Neural cell (in vitro differentiated cells): ENCODE measurements around the gene EHBP1. TPM values are rescaled to one million over a fixed set of nuclear protein-coding genes. Genes with fewer than 3 reads are reported as not detected.

Experiments used
- H2AFZ ChIP-seq: fragments of 200-600, 300-800 bp; sonication (generic), shearing (Covaris generic); 2 replicates; pipeline ENCODE4 v1.6.0; 2014; ENCODE audit warnings: low read depth, mild to moderate bottlenecking, antibody characterized with exemption, low read length, moderate library complexity
- H3F3A ChIP-seq: fragments of 200-600 bp; shearing (Covaris generic); 2 replicates; pipeline ENCODE4 v1.6.1; 2016; ENCODE audit warnings: mild to moderate bottlenecking, moderate library complexity, mixed read lengths, antibody characterized with exemption, low read length; ENCODE audit not compliant: insufficient read depth, poor library complexity, severe bottlenecking
- H3K27ac ChIP-seq: fragments of 200-600, 300-800 bp; sonication (generic), shearing (Covaris generic); 2 replicates; pipeline ENCODE4 v1.5.1; 2014; ENCODE audit warnings: mild to moderate bottlenecking, low read length, moderate library complexity
- H3K27me3 ChIP-seq: fragments of 300-800, 200-600 bp; sonication (generic), shearing (Covaris generic); 2 replicates; pipeline ENCODE4 v1.6.0; 2014; ENCODE audit warnings: mild to moderate bottlenecking, low read depth, low read length, moderate library complexity; ENCODE audit not compliant: insufficient read depth
- H3K36me3 ChIP-seq: fragments of 300-800, 200-600 bp; sonication (generic), shearing (Covaris generic); 2 replicates; pipeline ENCODE4 v1.5.1; 2014; ENCODE audit warnings: mild to moderate bottlenecking, antibody characterized with exemption, low read length, moderate library complexity; ENCODE audit not compliant: insufficient read depth
- H3K4me2 ChIP-seq: fragments of 300-800, 200-600 bp; sonication (generic), shearing (Covaris generic); 2 replicates; pipeline ENCODE4 v1.6.0; 2014; ENCODE audit warnings: mild to moderate bottlenecking, low read length
- H3K4me3 ChIP-seq: fragments of 300-800, 200-600 bp; sonication (generic), shearing (Covaris generic); 2 replicates; pipeline ENCODE4 v1.5.1; 2014; ENCODE audit warnings: mild to moderate bottlenecking, low read length, moderate library complexity
- H3K79me2 ChIP-seq: fragments of 200-600 bp; shearing (Covaris generic); replicated peaks from 2 replicates; pipeline ENCODE4 v1.6.0; 2014; ENCODE audit warnings: mild to moderate bottlenecking, low read length, moderate library complexity; ENCODE audit not compliant: insufficient read depth
- H3K9ac ChIP-seq: fragments of 300-800, 200-600 bp; sonication (generic), shearing (Covaris generic); 2 replicates; pipeline ENCODE4 v1.6.1; 2016; ENCODE audit warnings: mild to moderate bottlenecking, low read length, mixed read lengths
- H3K9me2 ChIP-seq: fragments of 200-600 bp; shearing (Covaris generic); 2 replicates; pipeline ENCODE4 v1.6.1; 2016; ENCODE audit warnings: mild to moderate bottlenecking, low read length, mixed read lengths; ENCODE audit not compliant: insufficient read depth
- H3K9me3 ChIP-seq: fragments of 200-600, 300-800 bp; sonication (generic), shearing (Covaris generic); 2 replicates; pipeline ENCODE4 v1.6.1; 2016; ENCODE audit warnings: mild to moderate bottlenecking, mixed run types, low read length, moderate library complexity, mixed read lengths
- H4K20me1 ChIP-seq: fragments of 200-600 bp; shearing (Covaris generic); 2 replicates; pipeline ENCODE4 v1.6.1; 2016; ENCODE audit warnings: mild to moderate bottlenecking, mixed run types; ENCODE audit not compliant: insufficient read depth
- EP300 ChIP-seq: fragments of 450-650 bp; conservative IDR thresholded peaks from 2 replicates; pipeline ENCODE4 v1.6.1; 2014; ENCODE audit warnings: antibody characterized with exemption, mild to moderate bottlenecking, moderate library complexity; ENCODE audit not compliant: poor library complexity, severe bottlenecking
- EZH2 ChIP-seq: fragments of 200-600, 300-800 bp; shearing (Covaris generic), sonication (generic); IDR thresholded peaks from 2 replicates; pipeline ENCODE4 v1.6.1; 2014; ENCODE audit warnings: antibody characterized with exemption, low read length, borderline replicate concordance, mild to moderate bottlenecking; ENCODE audit not compliant: insufficient read depth, poor library complexity, severe bottlenecking
- MXI1 ChIP-seq: fragments of 450-650 bp; conservative IDR thresholded peaks from 2 replicates; pipeline ENCODE4 v1.6.1; 2014; ENCODE audit warnings: antibody characterized with exemption, mild to moderate bottlenecking; ENCODE audit not compliant: poor library complexity, severe bottlenecking
- POLR2AphosphoS5 ChIP-seq: IDR thresholded peaks from 2 replicates; pipeline ENCODE4 v1.6.1; 2012
- RAD21 ChIP-seq: fragments of 450-650 bp; conservative IDR thresholded peaks from 2 replicates; pipeline ENCODE4 v1.6.1; 2014; ENCODE audit warnings: antibody characterized with exemption, mild to moderate bottlenecking, moderate library complexity
- SMC3 ChIP-seq: fragments of 450-650 bp; conservative IDR thresholded peaks from 2 replicates; pipeline ENCODE4 v1.6.1; 2014; ENCODE audit warnings: antibody characterized with exemption, mild to moderate bottlenecking, moderate library complexity; ENCODE audit not compliant: poor library complexity
- TAF1 ChIP-seq: IDR thresholded peaks from 2 replicates; pipeline ENCODE4 v1.6.1; 2012; ENCODE audit warnings: low read depth
- polyA plus RNA-seq: library from polyadenylated mRNA; depleted of rRNA; stranded (reverse); fragments of >200 nt; gene quantifications from 2 replicates; pipeline ENCODE4 v1.2.3, GENCODE V29; 2014
- TF ChIP-seq, protein P1 (sequence below): fragments of 450-650 bp; IDR thresholded peaks from 2 replicates; pipeline ENCODE4 v1.5.1; 2014; ENCODE audit warnings: antibody characterized with exemption, mild to moderate bottlenecking, moderate library complexity; ENCODE audit not compliant: poor library complexity, severe bottlenecking
- TF ChIP-seq, protein P2 (sequence below): IDR thresholded peaks from 2 replicates; pipeline ENCODE4 v1.6.1; 2012; ENCODE audit warnings: borderline replicate concordance

The EHBP1 gene
- polyA plus RNA-seq, 1 donor from 2014 or later = 52.6 TPM

DNA sequence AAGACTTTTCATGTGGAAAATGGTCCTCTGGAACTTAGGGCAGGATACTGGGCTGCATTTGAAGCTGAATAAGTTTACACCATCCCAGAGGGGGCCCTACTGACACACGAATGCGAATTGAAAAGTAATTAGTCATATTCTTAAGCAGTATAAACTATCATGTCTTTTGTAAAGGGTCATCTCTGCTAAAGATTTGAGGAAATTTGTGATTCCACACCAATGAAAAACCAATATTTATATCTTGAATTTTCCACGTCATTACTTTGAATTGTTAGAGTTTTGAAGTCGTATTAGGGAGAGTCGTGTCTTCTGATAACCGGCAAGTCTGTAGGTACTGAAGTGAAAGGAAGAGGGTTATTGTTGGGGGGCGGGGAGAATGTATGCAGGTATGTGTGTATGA lies 341.0 kb downstream of the EHBP1 start:
- H3F3A ChIP-seq = no peaks in the 10 kb centered on the region
- no peak overlapping the region for H2AFZ ChIP-seq
- H3K4me2 ChIP-seq = no peak overlapping the region
- no peak overlapping the region for H3K9ac ChIP-seq
- H3K36me3 ChIP-seq = peaks cover 4% of the 10 kb centered on the region
- TF ChIP-seq TAF1 = no peak
- TF ChIP-seq, protein P1, sequence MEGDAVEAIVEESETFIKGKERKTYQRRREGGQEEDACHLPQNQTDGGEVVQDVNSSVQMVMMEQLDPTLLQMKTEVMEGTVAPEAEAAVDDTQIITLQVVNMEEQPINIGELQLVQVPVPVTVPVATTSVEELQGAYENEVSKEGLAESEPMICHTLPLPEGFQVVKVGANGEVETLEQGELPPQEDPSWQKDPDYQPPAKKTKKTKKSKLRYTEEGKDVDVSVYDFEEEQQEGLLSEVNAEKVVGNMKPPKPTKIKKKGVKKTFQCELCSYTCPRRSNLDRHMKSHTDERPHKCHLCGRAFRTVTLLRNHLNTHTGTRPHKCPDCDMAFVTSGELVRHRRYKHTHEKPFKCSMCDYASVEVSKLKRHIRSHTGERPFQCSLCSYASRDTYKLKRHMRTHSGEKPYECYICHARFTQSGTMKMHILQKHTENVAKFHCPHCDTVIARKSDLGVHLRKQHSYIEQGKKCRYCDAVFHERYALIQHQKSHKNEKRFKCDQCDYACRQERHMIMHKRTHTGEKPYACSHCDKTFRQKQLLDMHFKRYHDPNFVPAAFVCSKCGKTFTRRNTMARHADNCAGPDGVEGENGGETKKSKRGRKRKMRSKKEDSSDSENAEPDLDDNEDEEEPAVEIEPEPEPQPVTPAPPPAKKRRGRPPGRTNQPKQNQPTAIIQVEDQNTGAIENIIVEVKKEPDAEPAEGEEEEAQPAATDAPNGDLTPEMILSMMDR = no peak
- no peak for TF ChIP-seq EZH2
- TF ChIP-seq POLR2AphosphoS5 = no peak
- TF ChIP-seq EP300 = no peak
- TF ChIP-seq MXI1 = no peak
- TF ChIP-seq SMC3 = no peak
- TF ChIP-seq, protein P2, sequence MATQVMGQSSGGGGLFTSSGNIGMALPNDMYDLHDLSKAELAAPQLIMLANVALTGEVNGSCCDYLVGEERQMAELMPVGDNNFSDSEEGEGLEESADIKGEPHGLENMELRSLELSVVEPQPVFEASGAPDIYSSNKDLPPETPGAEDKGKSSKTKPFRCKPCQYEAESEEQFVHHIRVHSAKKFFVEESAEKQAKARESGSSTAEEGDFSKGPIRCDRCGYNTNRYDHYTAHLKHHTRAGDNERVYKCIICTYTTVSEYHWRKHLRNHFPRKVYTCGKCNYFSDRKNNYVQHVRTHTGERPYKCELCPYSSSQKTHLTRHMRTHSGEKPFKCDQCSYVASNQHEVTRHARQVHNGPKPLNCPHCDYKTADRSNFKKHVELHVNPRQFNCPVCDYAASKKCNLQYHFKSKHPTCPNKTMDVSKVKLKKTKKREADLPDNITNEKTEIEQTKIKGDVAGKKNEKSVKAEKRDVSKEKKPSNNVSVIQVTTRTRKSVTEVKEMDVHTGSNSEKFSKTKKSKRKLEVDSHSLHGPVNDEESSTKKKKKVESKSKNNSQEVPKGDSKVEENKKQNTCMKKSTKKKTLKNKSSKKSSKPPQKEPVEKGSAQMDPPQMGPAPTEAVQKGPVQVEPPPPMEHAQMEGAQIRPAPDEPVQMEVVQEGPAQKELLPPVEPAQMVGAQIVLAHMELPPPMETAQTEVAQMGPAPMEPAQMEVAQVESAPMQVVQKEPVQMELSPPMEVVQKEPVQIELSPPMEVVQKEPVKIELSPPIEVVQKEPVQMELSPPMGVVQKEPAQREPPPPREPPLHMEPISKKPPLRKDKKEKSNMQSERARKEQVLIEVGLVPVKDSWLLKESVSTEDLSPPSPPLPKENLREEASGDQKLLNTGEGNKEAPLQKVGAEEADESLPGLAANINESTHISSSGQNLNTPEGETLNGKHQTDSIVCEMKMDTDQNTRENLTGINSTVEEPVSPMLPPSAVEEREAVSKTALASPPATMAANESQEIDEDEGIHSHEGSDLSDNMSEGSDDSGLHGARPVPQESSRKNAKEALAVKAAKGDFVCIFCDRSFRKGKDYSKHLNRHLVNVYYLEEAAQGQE = no peak
- TF ChIP-seq RAD21 = no peak
- peaks cover 87% of the 10 kb centered on the region for H3K27me3 ChIP-seq
- H3K9me3 ChIP-seq = no peaks in the 10 kb centered on the region
- no peak overlapping the region for H3K4me3 ChIP-seq
- H4K20me1 ChIP-seq = no peaks in the 10 kb centered on the region
- no peaks in the 10 kb centered on the region for H3K79me2 ChIP-seq
- H3K9me2 ChIP-seq = no peaks in the 10 kb centered on the region
- H3K27ac ChIP-seq = no peak overlapping the region

DNA sequence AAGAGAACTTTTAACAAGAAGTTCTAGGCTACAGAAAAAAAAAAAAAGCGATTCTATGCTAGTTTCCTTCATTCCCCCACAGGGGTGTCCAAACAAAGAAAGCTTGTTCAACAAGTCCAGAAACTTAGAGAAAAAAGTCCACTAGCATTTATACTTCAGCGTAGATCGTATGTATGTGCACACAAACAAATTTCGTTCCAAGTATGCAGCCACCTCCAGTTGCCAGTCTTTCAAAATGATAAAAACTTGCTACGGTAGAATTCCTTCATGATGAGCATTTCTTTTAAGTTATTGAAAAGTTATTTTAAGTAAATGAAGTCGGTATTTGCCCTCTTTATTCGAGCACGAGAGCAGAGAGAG lies 341.4 kb downstream of the EHBP1 start:
- no peaks in the 10 kb centered on the region for H3K9me3 ChIP-seq
- H3K4me2 ChIP-seq = no peak overlapping the region
- H3K27ac ChIP-seq = no peak overlapping the region
- H3K9ac ChIP-seq = no peak overlapping the region
- no peaks in the 10 kb centered on the region for H3K79me2 ChIP-seq
- H4K20me1 ChIP-seq = no peaks in the 10 kb centered on the region
- H3K36me3 ChIP-seq = peaks cover 4% of the 10 kb centered on the region
- H3F3A ChIP-seq = no peaks in the 10 kb centered on the region
- H3K9me2 ChIP-seq = no peaks in the 10 kb centered on the region
- H3K27me3 ChIP-seq = peaks cover 90% of the 10 kb centered on the region
- no peak for TF ChIP-seq POLR2AphosphoS5
- no peak overlapping the region for H3K4me3 ChIP-seq
- no peak overlapping the region for H2AFZ ChIP-seq
